K562 (cell line): Measurements from ENCODE around the gene DCUN1D3. TPM values are rescaled to one million over a fixed set of nuclear protein-coding genes. Genes with fewer than 3 reads are reported as not detected.

Experiments
- ATF1 ChIP-seq, 2 experiments: fragments of 450-650 bp in 1 of 2; IDR thresholded peaks; 2 replicates each; pipeline ENCODE4 v1.6.1; 2016; ENCODE audit warnings: missing compliant biosample characterization in 1 of 2, missing genetic modification characterization in 1 of 2
- BRCA1 ChIP-seq, 2 experiments: fragments of 450-650 bp in 1 of 2; sonication (generic) in 1 of 2; formaldehyde crosslinking in 1 of 2; IDR thresholded peaks; 2 replicates each; pipeline versions ENCODE4 v1.5.0 to v1.6.1; 2017 to 2020; ENCODE audit warnings: mild to moderate bottlenecking in 1 of 2, missing genetic modification reagents in 1 of 2
- BRD4 ChIP-seq: fragments of 200-600 bp; sonication (generic); IDR thresholded peaks from 2 replicates; pipeline ENCODE4 v1.6.1; 2017; ENCODE audit warnings: inconsistent platforms
- CREBBP ChIP-seq: IDR thresholded peaks from one replicate; pipeline ENCODE4 v1.6.1; 2012; ENCODE audit warnings: low read depth, mild to moderate bottlenecking, control low read depth, inconsistent platforms, low read length
- DMBX1 ChIP-seq: fragments of 250-450 bp; sonication (Bioruptor Pico); IDR thresholded peaks from 2 replicates; pipeline ENCODE4 v1.8.0; 2022; ENCODE audit warnings: inconsistent platforms, mild to moderate bottlenecking, moderate library complexity, borderline replicate concordance
- FOXK2 ChIP-seq, 2 experiments: fragments of 450-650 bp; IDR thresholded peaks in 1 of 2; conservative IDR thresholded peaks in 1 of 2; 2 replicates each; pipeline ENCODE4 v1.6.1; 2016; ENCODE audit warnings: low read depth in 2 of 2, mild to moderate bottlenecking in 1 of 2
- NCOA1 ChIP-seq: fragments of 450-650 bp; IDR thresholded peaks from 2 replicates; pipeline ENCODE4 v1.6.1; 2016; ENCODE audit warnings: low read depth
- PHB2 ChIP-seq: fragments of 450-650 bp; IDR thresholded peaks from 2 replicates; pipeline ENCODE4 v1.6.1; 2017; ENCODE audit warnings: low read depth
- RAD51 ChIP-seq: fragments of 450-650 bp; IDR thresholded peaks from 2 replicates; pipeline ENCODE4 v1.7.1; 2016; ENCODE audit warnings: low read depth, mild to moderate bottlenecking, borderline replicate concordance
- SMARCA5 ChIP-seq: fragments of 450-650 bp; IDR thresholded peaks from 2 replicates; pipeline ENCODE4 v1.6.1; 2016
- SNRNP70 ChIP-seq: fragments of 200-400 bp; formaldehyde crosslinking; optimal IDR thresholded peaks from 2 replicates; pipeline ENCODE3; 2017; ENCODE audit warnings: low read depth, low read length
- TCFL5 ChIP-seq: fragments of 250-450 bp; sonication (Bioruptor Pico); conservative IDR thresholded peaks from 2 replicates; pipeline ENCODE4 v1.6.1; 2021; ENCODE audit warnings: mild to moderate bottlenecking, moderate library complexity, matching md5 sums
- U2AF1 ChIP-seq: fragments of 200-400 bp; formaldehyde crosslinking; optimal IDR thresholded peaks from 2 replicates; pipeline ENCODE3; 2017; ENCODE audit warnings: mild to moderate bottlenecking, low read depth, low read length, moderate library complexity
- ZNF583 ChIP-seq: fragments of 250-450 bp; sonication (Bioruptor Pico); IDR thresholded peaks from 2 replicates; pipeline ENCODE4 v1.4.0; 2020
- polyA plus RNA-seq, 8 experiments: library from polyadenylated mRNA; depleted of rRNA in 4 of 8; stranded (reverse) in 5 of 8; unstranded in 3 of 8; fragments of >200 nt; fragmentation: Nextera tagmentation in 2 of 8; fragmentation: Illumina TruSeq in 1 of 8; extraction: Ambion mirVana in 2 of 8; extraction: Trizol in 1 of 8; gene quantifications; 2 replicates each; pipeline versions ENCODE4 v1.2.1 to v1.2.3, GENCODE V29; 2011 to 2014; ENCODE audit warnings: inconsistent platforms in 1 of 8, missing spikeins in 1 of 8
- total RNA-seq, 7 experiments: library from RNA; depleted of rRNA in 6 of 7; stranded (reverse); fragments of >200 nt in 6 of 7; fragmentation: Illumina TruSeq in 2 of 7; extraction: Trizol in 2 of 7; gene quantifications; 2 replicates each; pipeline versions ENCODE4 v1.2.1 to v1.2.3, GENCODE V29; 2011 to 2021; ENCODE audit warnings: low replicate concordance in 1 of 7
- TF ChIP-seq, protein P1 (sequence below): IDR thresholded peaks from 2 replicates; pipeline ENCODE4 v1.6.1; 2012; ENCODE audit warnings: low read depth, low read length, improper control_type of control experiment, borderline replicate concordance
- TF ChIP-seq, protein P2 (sequence below): fragments of 250-450 bp; sonication (Bioruptor Pico); IDR thresholded peaks from 2 replicates; pipeline ENCODE4 v1.5.0; 2020; ENCODE audit warnings: mild to moderate bottlenecking
- TF ChIP-seq, protein P3 (sequence below): sonication (generic); formaldehyde crosslinking; IDR thresholded peaks from 2 replicates; pipeline ENCODE4 v1.8.0; 2022; ENCODE audit warnings: mild to moderate bottlenecking, missing genetic modification reagents
- TF ChIP-seq, protein P4 (sequence below): sonication (generic); formaldehyde crosslinking; IDR thresholded peaks from 2 replicates; pipeline ENCODE4 v1.4.0; 2020; ENCODE audit warnings: mild to moderate bottlenecking, missing genetic modification reagents

DCUN1D3 gene
- total and polyA plus RNA-seq, 9 of the 15 experiments (the other 6 are each of a cell fraction or from before 2014, with no cell fraction given) = 1.0 to 4.7 (median 2.2) TPM

DNA sequence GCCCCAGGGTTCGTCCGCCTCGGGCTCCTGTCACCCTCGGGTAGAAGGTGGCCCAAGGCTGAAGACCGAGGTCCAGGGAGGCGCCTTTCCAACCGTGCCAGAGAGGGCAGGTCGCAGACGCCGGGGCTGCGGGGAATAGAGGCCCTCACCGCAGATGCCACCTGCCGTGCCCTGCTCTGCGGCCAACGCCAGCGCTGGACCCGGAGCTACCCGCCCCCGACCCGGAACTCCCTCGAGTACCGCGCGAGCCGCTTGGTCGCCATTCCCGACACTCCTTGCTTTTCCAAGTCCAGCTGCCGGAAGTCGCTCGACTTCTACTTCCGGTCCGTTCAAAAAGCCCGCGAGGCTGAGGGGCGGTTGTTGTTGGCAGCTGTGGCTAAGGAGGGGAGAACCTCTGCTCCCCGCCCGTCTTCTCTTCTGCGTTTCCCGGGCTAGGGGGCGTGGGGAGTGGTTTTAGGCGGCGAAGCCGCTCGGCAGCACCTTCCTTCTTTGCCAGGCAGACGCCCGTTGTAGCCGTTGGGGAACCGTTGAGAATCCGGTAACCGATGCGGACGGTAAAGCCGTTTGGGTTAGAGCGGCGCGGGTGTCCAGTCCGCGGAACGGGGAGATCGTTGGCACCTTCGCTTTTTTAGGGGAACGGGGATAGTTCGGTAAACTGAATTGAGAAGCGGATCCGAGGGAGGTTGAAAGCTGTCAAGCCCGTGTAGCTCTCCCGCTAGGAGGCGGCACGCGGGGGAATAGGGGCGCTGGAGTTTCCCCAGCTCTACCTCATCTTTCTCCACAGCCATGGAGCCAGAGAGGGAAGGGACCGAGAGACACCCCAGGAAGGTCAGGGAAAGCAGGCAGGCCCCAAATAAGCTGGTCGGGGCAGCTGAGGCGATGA, 93.7 kb downstream of the DCUN1D3 start, which contains the start of the genes ERI2 and REXO5 (continued):
- TF ChIP-seq, protein P1, sequence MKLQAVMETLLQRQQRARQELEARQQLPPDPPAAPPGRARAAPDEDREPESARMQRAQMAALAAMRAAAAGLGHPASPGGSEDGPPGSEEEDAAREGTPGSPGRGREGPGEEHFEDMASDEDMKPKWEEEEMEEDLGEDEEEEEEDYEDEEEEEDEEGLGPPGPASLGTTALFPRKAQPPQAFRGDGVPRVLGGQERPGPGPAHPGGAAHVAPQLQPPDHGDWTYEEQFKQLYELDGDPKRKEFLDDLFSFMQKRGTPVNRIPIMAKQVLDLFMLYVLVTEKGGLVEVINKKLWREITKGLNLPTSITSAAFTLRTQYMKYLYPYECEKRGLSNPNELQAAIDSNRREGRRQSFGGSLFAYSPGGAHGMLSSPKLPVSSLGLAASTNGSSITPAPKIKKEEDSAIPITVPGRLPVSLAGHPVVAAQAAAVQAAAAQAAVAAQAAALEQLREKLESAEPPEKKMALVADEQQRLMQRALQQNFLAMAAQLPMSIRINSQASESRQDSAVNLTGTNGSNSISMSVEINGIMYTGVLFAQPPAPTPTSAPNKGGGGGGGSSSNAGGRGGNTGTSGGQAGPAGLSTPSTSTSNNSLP = no peak
- TF ChIP-seq U2AF1 = no peak
- peak; percentile 72; the same call in 1 of the 2 replicates for TF ChIP-seq NCOA1
- TF ChIP-seq SNRNP70 = no peak
- 0 out of 2 replicates have a peak, but pooled peaks have one; percentile 51 for TF ChIP-seq ZNF583 (CRISPR knock-in tag)
- TF ChIP-seq, protein P2, sequence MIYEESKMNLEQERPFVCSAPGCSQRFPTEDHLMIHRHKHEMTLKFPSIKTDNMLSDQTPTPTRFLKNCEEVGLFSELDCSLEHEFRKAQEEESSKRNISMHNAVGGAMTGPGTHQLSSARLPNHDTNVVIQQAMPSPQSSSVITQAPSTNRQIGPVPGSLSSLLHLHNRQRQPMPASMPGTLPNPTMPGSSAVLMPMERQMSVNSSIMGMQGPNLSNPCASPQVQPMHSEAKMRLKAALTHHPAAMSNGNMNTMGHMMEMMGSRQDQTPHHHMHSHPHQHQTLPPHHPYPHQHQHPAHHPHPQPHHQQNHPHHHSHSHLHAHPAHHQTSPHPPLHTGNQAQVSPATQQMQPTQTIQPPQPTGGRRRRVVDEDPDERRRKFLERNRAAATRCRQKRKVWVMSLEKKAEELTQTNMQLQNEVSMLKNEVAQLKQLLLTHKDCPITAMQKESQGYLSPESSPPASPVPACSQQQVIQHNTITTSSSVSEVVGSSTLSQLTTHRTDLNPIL (CRISPR knock-in tag) = no peak
- peak; percentile 86 to 92 for TF ChIP-seq FOXK2 (conservative IDR thresholded peaks at IDR 0.05 in 1 of 2, IDR thresholded peaks at IDR 0.05 in 1 of 2; ENCODE audit: low read depth in 2 of 2)
- no peak for TF ChIP-seq ATF1 (CRISPR knock-in tag; IDR thresholded peaks at IDR 0.05)
- peak; percentile 73 for TF ChIP-seq ATF1 (tag; IDR thresholded peaks at IDR 0.05)
- no peak for TF ChIP-seq DMBX1 (CRISPR knock-in tag)
- peak; percentile 13; the same call in 1 of the 2 replicates for TF ChIP-seq SMARCA5
- TF ChIP-seq BRCA1 (IDR thresholded peaks at IDR 0.05) = no peak
- no peak for TF ChIP-seq BRCA1 (CRISPR knock-in tag; IDR thresholded peaks at IDR 0.05)
- peak; percentile 15; the same call in 1 of the 2 replicates for TF ChIP-seq BRD4
- TF ChIP-seq, protein P3, sequence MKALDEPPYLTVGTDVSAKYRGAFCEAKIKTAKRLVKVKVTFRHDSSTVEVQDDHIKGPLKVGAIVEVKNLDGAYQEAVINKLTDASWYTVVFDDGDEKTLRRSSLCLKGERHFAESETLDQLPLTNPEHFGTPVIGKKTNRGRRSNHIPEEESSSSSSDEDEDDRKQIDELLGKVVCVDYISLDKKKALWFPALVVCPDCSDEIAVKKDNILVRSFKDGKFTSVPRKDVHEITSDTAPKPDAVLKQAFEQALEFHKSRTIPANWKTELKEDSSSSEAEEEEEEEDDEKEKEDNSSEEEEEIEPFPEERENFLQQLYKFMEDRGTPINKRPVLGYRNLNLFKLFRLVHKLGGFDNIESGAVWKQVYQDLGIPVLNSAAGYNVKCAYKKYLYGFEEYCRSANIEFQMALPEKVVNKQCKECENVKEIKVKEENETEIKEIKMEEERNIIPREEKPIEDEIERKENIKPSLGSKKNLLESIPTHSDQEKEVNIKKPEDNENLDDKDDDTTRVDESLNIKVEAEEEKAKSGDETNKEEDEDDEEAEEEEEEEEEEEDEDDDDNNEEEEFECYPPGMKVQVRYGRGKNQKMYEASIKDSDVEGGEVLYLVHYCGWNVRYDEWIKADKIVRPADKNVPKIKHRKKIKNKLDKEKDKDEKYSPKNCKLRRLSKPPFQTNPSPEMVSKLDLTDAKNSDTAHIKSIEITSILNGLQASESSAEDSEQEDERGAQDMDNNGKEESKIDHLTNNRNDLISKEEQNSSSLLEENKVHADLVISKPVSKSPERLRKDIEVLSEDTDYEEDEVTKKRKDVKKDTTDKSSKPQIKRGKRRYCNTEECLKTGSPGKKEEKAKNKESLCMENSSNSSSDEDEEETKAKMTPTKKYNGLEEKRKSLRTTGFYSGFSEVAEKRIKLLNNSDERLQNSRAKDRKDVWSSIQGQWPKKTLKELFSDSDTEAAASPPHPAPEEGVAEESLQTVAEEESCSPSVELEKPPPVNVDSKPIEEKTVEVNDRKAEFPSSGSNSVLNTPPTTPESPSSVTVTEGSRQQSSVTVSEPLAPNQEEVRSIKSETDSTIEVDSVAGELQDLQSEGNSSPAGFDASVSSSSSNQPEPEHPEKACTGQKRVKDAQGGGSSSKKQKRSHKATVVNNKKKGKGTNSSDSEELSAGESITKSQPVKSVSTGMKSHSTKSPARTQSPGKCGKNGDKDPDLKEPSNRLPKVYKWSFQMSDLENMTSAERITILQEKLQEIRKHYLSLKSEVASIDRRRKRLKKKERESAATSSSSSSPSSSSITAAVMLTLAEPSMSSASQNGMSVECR (CRISPR knock-in tag) = peak; percentile 98
- no peak for TF ChIP-seq CREBBP
- TF ChIP-seq RAD51 = no peak
- TF ChIP-seq, protein P4, sequence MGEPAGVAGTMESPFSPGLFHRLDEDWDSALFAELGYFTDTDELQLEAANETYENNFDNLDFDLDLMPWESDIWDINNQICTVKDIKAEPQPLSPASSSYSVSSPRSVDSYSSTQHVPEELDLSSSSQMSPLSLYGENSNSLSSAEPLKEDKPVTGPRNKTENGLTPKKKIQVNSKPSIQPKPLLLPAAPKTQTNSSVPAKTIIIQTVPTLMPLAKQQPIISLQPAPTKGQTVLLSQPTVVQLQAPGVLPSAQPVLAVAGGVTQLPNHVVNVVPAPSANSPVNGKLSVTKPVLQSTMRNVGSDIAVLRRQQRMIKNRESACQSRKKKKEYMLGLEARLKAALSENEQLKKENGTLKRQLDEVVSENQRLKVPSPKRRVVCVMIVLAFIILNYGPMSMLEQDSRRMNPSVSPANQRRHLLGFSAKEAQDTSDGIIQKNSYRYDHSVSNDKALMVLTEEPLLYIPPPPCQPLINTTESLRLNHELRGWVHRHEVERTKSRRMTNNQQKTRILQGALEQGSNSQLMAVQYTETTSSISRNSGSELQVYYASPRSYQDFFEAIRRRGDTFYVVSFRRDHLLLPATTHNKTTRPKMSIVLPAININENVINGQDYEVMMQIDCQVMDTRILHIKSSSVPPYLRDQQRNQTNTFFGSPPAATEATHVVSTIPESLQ (CRISPR knock-in tag) = no peak; the same call in 1 of the 2 replicates
- no peak for TF ChIP-seq PHB2
- TF ChIP-seq TCFL5 (CRISPR knock-in tag) = no peak
